ENCODE results near the gene TTC28. TPM values are rescaled to one million over a fixed set of nuclear protein-coding genes. Genes with fewer than 3 reads are reported as not detected.
A peak's percentile ranks its signal among the peaks of the same experiment; 100 is the strongest.

TTC28 gene
- total RNA-seq, 1 donor from 2014 or later = 23.2 TPM

DNA sequence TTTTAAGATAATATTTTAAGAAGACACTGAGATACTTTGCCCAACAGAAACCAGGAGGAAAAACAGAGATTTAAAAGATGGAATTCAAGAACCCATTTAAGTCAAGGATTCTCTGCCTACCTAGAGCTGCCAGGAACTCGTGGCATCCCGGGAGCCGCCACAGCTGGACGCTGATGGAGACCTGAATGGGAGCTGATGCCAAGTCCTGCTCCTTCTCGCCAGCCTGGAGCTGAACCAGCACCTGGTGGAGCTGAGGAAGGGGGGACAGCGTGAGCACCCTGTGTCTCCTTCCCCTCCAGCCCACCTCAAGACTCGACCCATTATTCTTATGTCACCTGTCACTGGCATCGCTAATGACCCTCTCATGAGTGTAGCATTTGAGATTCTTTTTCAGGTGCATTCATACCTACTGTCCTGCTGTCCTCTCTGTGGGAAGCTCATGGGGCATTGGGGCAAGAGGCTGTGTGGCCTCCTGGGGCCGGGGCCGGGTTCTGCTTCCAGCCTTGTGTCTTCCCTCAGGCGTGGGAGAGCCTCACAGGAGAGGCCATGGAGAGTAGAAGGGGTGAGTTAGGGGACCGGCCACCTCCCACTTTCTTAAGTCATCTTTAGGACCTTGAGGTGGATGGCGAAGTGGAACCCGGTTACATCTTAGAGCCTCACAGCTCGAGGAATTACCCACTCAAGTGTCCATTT is 689.7 kb downstream of the TTC28 start:
- Histone ChIP-seq H2AFZ (ENCODE audit: low read depth, low read length) (no peak overlapping the region), H3K4me3 (ENCODE audit: insufficient read depth, low read depth, low read length) (no peak overlapping the region), H3K9ac (ENCODE audit: low read length) (no peak overlapping the region), H3K27ac (ENCODE audit: low read depth, low read length) (no peak overlapping the region), H3K4me2 (ENCODE audit: low read length) (no peak overlapping the region), H3K4me1 (ENCODE audit: insufficient read depth, low read length) (peaks cover 19% of the 10 kb centered on the region), H3K9me3 (ENCODE audit: insufficient read depth, low read depth, low read length) (no peaks in the 10 kb centered on the region), H3K27me3 (ENCODE audit: insufficient read depth, low read length) (no peaks in the 10 kb centered on the region), H4K20me1 (ENCODE audit: insufficient read depth, low read length) (no peaks in the 10 kb centered on the region), H3K79me2 (ENCODE audit: insufficient read depth, low read length) (no peaks in the 10 kb centered on the region), H3K36me3 (ENCODE audit: insufficient read depth, low read length) (no peaks in the 10 kb centered on the region)
- Mint-ChIP-seq H3K4me1 (ENCODE audit: low read depth, unreplicated experiment) (peaks cover 24% of the 10 kb centered on the region), H3K4me3 (ENCODE audit: unreplicated experiment) (no peak overlapping the region), H3K27me3 (ENCODE audit: low read depth, unreplicated experiment) (no peaks in the 10 kb centered on the region), H3K9me3 (ENCODE audit: unreplicated experiment) (no peaks in the 10 kb centered on the region), H3K27ac (ENCODE audit: unreplicated experiment) (no peak overlapping the region), H3K36me3 (ENCODE audit: low read depth, unreplicated experiment) (peaks cover 24% of the 10 kb centered on the region)
- no peak for TF ChIP-seq EZH2 (IDR thresholded peaks at IDR 0.05; ENCODE audit: insufficient read depth, low read length)
- TF ChIP-seq CTCF (IDR thresholded peaks at IDR 0.05; ENCODE audit: insufficient read depth, low read depth, low read length) = no peak
- DNase-seq (ENCODE audit: low read depth) (no peak), FAIRE-seq (no peak)

- Histone ChIP-seq H3K4me1 (ENCODE audit: insufficient read depth, low read length) (peaks cover 19% of the 10 kb centered on the region), H3K4me3 (ENCODE audit: insufficient read depth, low read depth, low read length) (no peak overlapping the region), H4K20me1 (ENCODE audit: insufficient read depth, low read length) (no peaks in the 10 kb centered on the region), H3K9me3 (ENCODE audit: insufficient read depth, low read depth, low read length) (no peaks in the 10 kb centered on the region), H3K27ac (ENCODE audit: low read depth, low read length) (no peak overlapping the region), H3K79me2 (ENCODE audit: insufficient read depth, low read length) (no peaks in the 10 kb centered on the region), H3K27me3 (ENCODE audit: insufficient read depth, low read length) (no peaks in the 10 kb centered on the region), H2AFZ (ENCODE audit: low read depth, low read length) (no peak overlapping the region), H3K36me3 (ENCODE audit: insufficient read depth, low read length) (no peaks in the 10 kb centered on the region), H3K9ac (ENCODE audit: low read length) (no peak overlapping the region), H3K4me2 (ENCODE audit: low read length) (no peak overlapping the region)
- FAIRE-seq (no peak), DNase-seq (ENCODE audit: low read depth) (no peak)
- Mint-ChIP-seq H3K9me3 (ENCODE audit: unreplicated experiment) (no peaks in the 10 kb centered on the region), H3K4me1 (ENCODE audit: low read depth, unreplicated experiment) (peaks cover 19% of the 10 kb centered on the region), H3K4me3 (ENCODE audit: unreplicated experiment) (no peak overlapping the region), H3K27ac (ENCODE audit: unreplicated experiment) (no peak overlapping the region), H3K36me3 (ENCODE audit: low read depth, unreplicated experiment) (peaks cover 26% of the 10 kb centered on the region), H3K27me3 (ENCODE audit: low read depth, unreplicated experiment) (no peaks in the 10 kb centered on the region)
- TF ChIP-seq EZH2 (IDR thresholded peaks at IDR 0.05; ENCODE audit: insufficient read depth, low read length) = no peak
- no peak for TF ChIP-seq CTCF (IDR thresholded peaks at IDR 0.05; ENCODE audit: insufficient read depth, low read depth, low read length)
Observed at GRCh38 chr22:27988704-27989103, 690.9 kb downstream of the TTC28 start.

DNA sequence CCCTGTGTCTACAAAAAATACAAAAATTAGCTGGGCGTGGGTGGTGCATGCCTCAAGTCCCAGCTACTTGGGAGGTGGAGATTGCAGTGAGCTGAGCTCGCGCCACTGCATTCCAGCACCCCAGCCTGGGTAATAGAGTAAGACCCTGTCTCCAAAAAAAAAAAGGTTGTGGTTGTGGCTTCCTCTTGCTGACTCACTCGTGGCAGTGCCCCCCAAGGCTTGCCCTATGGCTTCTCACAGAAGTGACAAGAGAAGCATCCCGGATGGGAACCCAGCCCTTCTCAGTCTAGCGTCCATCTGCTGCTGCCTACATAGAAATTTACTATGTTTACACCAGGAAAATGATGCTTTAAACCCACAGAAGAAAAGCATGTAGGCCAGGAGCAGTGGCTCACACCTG is 692.1 kb downstream of the TTC28 start:
- Mint-ChIP-seq H3K36me3 (ENCODE audit: low read depth, unreplicated experiment) (peaks cover 34% of the 10 kb centered on the region), H3K27me3 (ENCODE audit: low read depth, unreplicated experiment) (no peaks in the 10 kb centered on the region), H3K9me3 (ENCODE audit: unreplicated experiment) (no peaks in the 10 kb centered on the region), H3K4me3 (ENCODE audit: unreplicated experiment) (no peak overlapping the region), H3K4me1 (ENCODE audit: low read depth, unreplicated experiment) (peaks cover 19% of the 10 kb centered on the region), H3K27ac (ENCODE audit: unreplicated experiment) (peak overlapping the region; percentile 91)
- FAIRE-seq = no peak
- H2AFZ ChIP-seq (ENCODE audit: low read depth, low read length) = no peak overlapping the region
- no peak for TF ChIP-seq CTCF (IDR thresholded peaks at IDR 0.05; ENCODE audit: insufficient read depth, low read depth, low read length)
- H3K4me3 ChIP-seq (ENCODE audit: insufficient read depth, low read depth, low read length) = no peak overlapping the region
- H3K4me2 ChIP-seq (ENCODE audit: low read length) = peak overlapping the region; percentile 72
- peak; percentile 92 for DNase-seq (ENCODE audit: low read depth)
- H3K79me2 ChIP-seq (ENCODE audit: insufficient read depth, low read length) = no peaks in the 10 kb centered on the region
- no peaks in the 10 kb centered on the region for H4K20me1 ChIP-seq (ENCODE audit: insufficient read depth, low read length)
- H3K9ac ChIP-seq (ENCODE audit: low read length) = no peak overlapping the region
- peak overlapping the region; percentile 49 for H3K27ac ChIP-seq (ENCODE audit: low read depth, low read length)
- no peaks in the 10 kb centered on the region for H3K36me3 ChIP-seq (ENCODE audit: insufficient read depth, low read length)
- no peaks in the 10 kb centered on the region for H3K9me3 ChIP-seq (ENCODE audit: insufficient read depth, low read depth, low read length)
- peaks cover 19% of the 10 kb centered on the region for H3K4me1 ChIP-seq (ENCODE audit: insufficient read depth, low read length)
- no peaks in the 10 kb centered on the region for H3K27me3 ChIP-seq (ENCODE audit: insufficient read depth, low read length)
